ENCODE measurements around the gene NCF2.

NCF2 gene

DNA sequence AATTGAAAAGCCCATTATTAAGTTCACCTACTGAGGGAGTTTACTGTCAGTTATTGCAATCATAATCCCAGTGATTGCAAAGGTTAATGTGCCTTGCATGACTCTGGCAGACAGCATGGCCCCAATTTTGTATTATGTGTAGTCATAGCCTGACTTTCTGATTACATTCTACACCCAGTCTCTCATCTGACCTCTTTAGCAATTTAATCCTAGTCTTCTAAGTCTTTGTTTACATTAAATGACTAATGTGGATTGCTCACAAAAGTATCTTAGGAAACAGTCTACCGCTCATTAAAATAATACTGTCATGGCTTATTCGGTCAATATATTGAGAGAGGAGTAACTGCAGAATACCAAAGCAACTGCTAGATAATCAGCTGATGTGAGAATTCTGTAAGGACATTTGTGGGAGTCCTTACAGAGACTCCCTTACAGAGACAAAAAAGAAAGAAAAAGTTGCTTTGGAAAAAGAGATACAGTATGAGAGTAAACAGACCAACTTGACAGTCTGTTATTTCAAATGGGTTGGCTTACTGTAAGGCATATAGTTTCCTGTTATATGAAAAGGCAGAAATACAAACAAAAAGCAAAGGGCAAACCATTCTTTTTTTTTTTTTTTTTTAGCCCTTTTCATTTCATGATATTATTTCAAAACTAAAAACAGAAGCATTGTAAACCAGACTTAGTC is 75.1 kb downstream of the NCF2 start:
- DNase-seq (ENCODE audit: low read depth in 2 of 2), result peak; percentile 43 to 90
- no peak overlapping the region for H3K4me3 ChIP-seq (replicated peaks in 1 of 2; ENCODE audit: low read depth in 2 of 2, low read length in 2 of 2)
- TF ChIP-seq CTCF (IDR thresholded peaks at IDR 0.05; ENCODE audit: low read depth, low read length), result no peak

DNA sequence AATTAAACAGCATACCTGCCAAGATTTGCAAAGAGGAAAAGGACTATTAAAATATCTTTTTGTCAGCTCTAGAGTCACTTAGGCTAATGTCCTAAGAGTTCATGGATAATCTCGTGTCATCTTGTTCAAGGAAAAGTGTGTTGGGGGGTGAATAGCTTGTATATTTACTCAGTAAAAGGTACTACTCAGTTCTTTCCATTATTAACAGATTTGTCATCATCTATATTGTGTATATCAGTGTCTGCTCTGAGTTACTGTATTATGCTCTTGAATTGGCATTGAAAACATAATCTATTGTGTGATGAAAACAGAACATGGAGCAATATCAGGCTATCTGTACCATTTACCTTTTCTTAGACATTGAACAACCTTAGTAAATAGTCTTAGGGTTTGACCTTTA is 76.0 kb downstream of the NCF2 start:
- DNase-seq (ENCODE audit: low read depth in 2 of 2), result peak in 1 of 2 donors; percentile 9
- TF ChIP-seq CTCF (IDR thresholded peaks at IDR 0.05; ENCODE audit: low read depth, low read length), result no peak
- H3K4me3 ChIP-seq (replicated peaks in 1 of 2; ENCODE audit: low read depth in 2 of 2, low read length in 2 of 2), result no peak overlapping the region

- DNase-seq (ENCODE audit: low read depth in 2 of 2), result no peak
- TF ChIP-seq CTCF (IDR thresholded peaks at IDR 0.05; ENCODE audit: low read depth, low read length), result no peak
- H3K4me3 ChIP-seq (replicated peaks in 1 of 2; ENCODE audit: low read depth in 2 of 2, low read length in 2 of 2), result no peak overlapping the region
Observed at GRCh38 chr1:183512450-183512849, 77.8 kb downstream of the NCF2 start.

- TF ChIP-seq CTCF (IDR thresholded peaks at IDR 0.05; ENCODE audit: low read depth, low read length), result no peak
- no peak for DNase-seq (ENCODE audit: low read depth in 2 of 2)
- H3K4me3 ChIP-seq (replicated peaks in 1 of 2; ENCODE audit: low read depth in 2 of 2, low read length in 2 of 2), result no peak overlapping the region
Observed at GRCh38 chr1:183508694-183509093, 81.6 kb downstream of the NCF2 start.

DNA sequence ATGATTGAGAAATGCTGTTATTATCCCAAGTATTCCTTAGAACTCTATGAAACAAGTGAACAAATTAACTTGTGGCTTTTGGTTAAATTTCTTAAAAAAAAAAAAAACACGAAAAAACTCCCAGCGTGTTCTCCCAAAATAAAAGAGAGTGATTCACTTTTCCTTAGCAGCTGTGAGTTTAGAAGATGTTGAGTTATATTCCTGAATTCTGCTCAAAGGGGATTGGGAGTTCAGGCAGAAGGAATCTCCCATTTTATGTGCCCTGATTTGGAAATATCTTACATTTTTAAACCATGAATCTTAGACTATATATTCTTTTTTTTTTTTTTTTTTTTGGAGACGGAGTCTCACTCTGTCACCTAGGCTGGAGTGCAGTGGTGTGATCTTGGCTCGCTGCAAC is 83.7 kb downstream of the NCF2 start:
- peak in 1 of 2 donors; percentile 18 for DNase-seq (ENCODE audit: low read depth in 2 of 2)
- no peak overlapping the region for H3K4me3 ChIP-seq (replicated peaks in 1 of 2; ENCODE audit: low read depth in 2 of 2, low read length in 2 of 2)
- no peak for TF ChIP-seq CTCF (IDR thresholded peaks at IDR 0.05; ENCODE audit: low read depth, low read length)

Data from cardiac fibroblast (primary cell).